Adrenal gland (tissue), 12 donors: ENCODE results near the gene TGOLN2. TPM values are rescaled to one million over a fixed set of nuclear protein-coding genes. Genes with fewer than 3 reads are reported as not detected.
"Not testable (repeated sequence)": the region's sequence is repeated elsewhere in the genome, so short reads cannot be mapped to it uniquely, and the experiment has no call there.

Experiments used
- DNase-seq, 7 donors: peaks; one replicate each; pipeline ENCODE4 v3.0.0-alpha.2; 2019 to 2020
- H3K27ac ChIP-seq, 5 donors: fragments of 200-600 bp; sonication (generic) in 4 of 5; 1 replicate in 3 of 5; 2 replicates in 2 of 5; pipeline versions ENCODE4 v1.5.1 to v1.8.0; 2016 to 2020; ENCODE audit warnings: mild to moderate bottlenecking in 1 of 5
- H3K27me3 ChIP-seq: fragments of 200-600 bp; 2 replicates; pipeline ENCODE4 v1.8.0; 2021
- H3K36me3 ChIP-seq, 2 donors: fragments of 200-600 bp; replicated peaks in 1 of 2; 1 replicate in 1 of 2; 2 replicates in 1 of 2; pipeline versions ENCODE4 v1.5.1 to v1.8.0; 2018 to 2022
- H3K4me1 ChIP-seq, 2 donors: fragments of 200-600 bp; replicated peaks in 1 of 2; 1 replicate in 1 of 2; 2 replicates in 1 of 2; pipeline versions ENCODE4 v1.5.1 to v1.8.0; 2018 to 2021
- H3K4me3 ChIP-seq, 4 donors: fragments of 200-600 bp; sonication (generic) in 3 of 4; one replicate each; pipeline ENCODE4 v1.5.1; 2016 to 2018
- H3K9me3 ChIP-seq, 3 donors: fragments of 200-600 bp; sonication (generic) in 1 of 3; replicated peaks in 1 of 3; 1 replicate in 2 of 3; 2 replicates in 1 of 3; pipeline versions ENCODE4 v1.5.1 to v1.8.0; 2016 to 2021
- CTCF ChIP-seq, 6 experiments: fragments of 450-650 bp in 4 of 6; fragments of 200-600 bp in 2 of 6; sonication (generic) in 1 of 6; IDR thresholded peaks; 1 replicate in 5 of 6; 2 replicates in 1 of 6; pipeline versions ENCODE4 v1.5.1 to v1.8.0; 2016 to 2021; ENCODE audit warnings: antibody characterized with exemption in 6 of 6, mild to moderate bottlenecking in 2 of 6, moderate library complexity in 1 of 6
- POLR2A ChIP-seq, 2 donors: fragments of 450-650 bp; IDR thresholded peaks; one replicate each; pipeline ENCODE4 v1.6.1; 2017; ENCODE audit warnings: antibody characterized with exemption in 2 of 2, mild to moderate bottlenecking in 2 of 2, moderate library complexity in 1 of 2
- WGBS, 4 donors: extraction: QIAGEN DNeasy Blood & Tissue Kit in 2 of 4; methylation state at CpG; one replicate each; pipeline versions ENCODE4 v1.1.5 to v1.1.7; 2013 to 2017; 5-methylcytosine and 5-hydroxymethylcytosine counted together
- intact Hi-C, 2 donors: fragments of 100-400 bp; cut with DNase I; formaldehyde crosslinking; loops; one replicate each; pipeline versions ENCODE4 v1.14.1 to v1.15.0; 2022 to 2023
- polyA plus RNA-seq, 3 donors: library from polyadenylated mRNA; stranded (reverse); fragments of 200-250 nt in 2 of 3; fragments of 350-450 nt in 1 of 3; fragmentation: Illumina TruSeq in 1 of 3; extraction: RNeasy Lipid Tissue Mini Kit (QIAGEN cat#74804) in 1 of 3; gene quantifications; one replicate each; pipeline ENCODE4 v1.2.3, GENCODE V29; 2013 to 2014
- total RNA-seq, 9 donors: library from RNA; depleted of rRNA in 4 of 9; stranded (reverse); fragments of >200 nt in 4 of 9; fragments of 120-200 nt in 1 of 9; fragmentation: NEBNext Ultra II Directional in 1 of 9; extraction: Animal tissue kit (Norgen Biotek cat#: 25700) in 1 of 9; gene quantifications; one replicate each; pipeline versions ENCODE4 v1.1.0 to v1.2.4, GENCODE V29; 2013 to 2023
- donor health status: healthy with polysubstance abuse.
- donor health status: Bipolar disorder and iron deficiency.
- donor health status: DM: yes; HTN: yes; CAD: no.
- donor health status: DM: no; HTN: no; CAD: no.
- donor health status: DM: no; HTN: no; CAD: no.
- donor health status: DM: yes; HTN: yes; CAD: no.

TGOLN2 gene
- total and polyA plus RNA-seq, 12 donors: 14.8 to 186 (median 140) TPM

- Histone ChIP-seq H3K27ac (no peak overlapping the region), H3K4me3 (no peak overlapping the region), H3K27me3 (no peaks in the 10 kb centered on the region), H3K4me1 (no peaks in the 10 kb centered on the region), H3K9me3 (no peaks in the 10 kb centered on the region), H3K36me3 (peaks cover 0 to 37% of the 10 kb centered on the region in 2 donors)
- DNase-seq: no peak
- intact Hi-C loops: loop anchor here in 1 of 2 donors (2.0 kb wide), 1 partner anchor 25 kb away; no protein-coding TSS in a partner anchor
- WGBS, 4 donors: 85 to 93% (median 92%) methylated on average over 3 of the region's 3 CpGs
- TF ChIP-seq CTCF (IDR thresholded peaks at IDR 0.05) (no peak), POLR2A (IDR thresholded peaks at IDR 0.05) (no peak)
Measured at GRCh38 chr2:85342156-85342555, 14.4 kb upstream of the TGOLN2 start.

GRCh38 chr2:85341269-85342029 is 13.7 kb upstream of the TGOLN2 start:
- DNase-seq: no peak
- no peaks in the 10 kb centered on the region for H3K27me3 ChIP-seq
- intact Hi-C loops: loop anchor here in 1 of 2 donors (2.0 kb wide), 1 partner anchor 25 kb away; no protein-coding TSS in a partner anchor
- no peak overlapping the region for H3K27ac ChIP-seq
- no peaks in the 10 kb centered on the region for H3K4me1 ChIP-seq
- no peaks in the 10 kb centered on the region for H3K9me3 ChIP-seq
- TF ChIP-seq POLR2A (IDR thresholded peaks at IDR 0.05) (no peak), CTCF (IDR thresholded peaks at IDR 0.05) (no peak)
- H3K4me3 ChIP-seq: no peak overlapping the region
- WGBS, 4 donors: 91 to 96% (median 94%) methylated on average over 12 to 30 of the region's 30 CpGs
- peaks cover 0 to 31% of the 10 kb centered on the region in 2 donors for H3K36me3 ChIP-seq

GRCh38 chr2:85340034-85340892 is 12.5 kb upstream of the TGOLN2 start:
- no peak overlapping the region for H3K27ac ChIP-seq
- H3K9me3 ChIP-seq: no peaks in the 10 kb centered on the region
- H3K36me3 ChIP-seq: peaks cover 0 to 19% of the 10 kb centered on the region in 2 donors
- intact Hi-C loops: no loop called here
- peak in 1 of 7 donors; percentile 23 for DNase-seq
- H3K4me1 ChIP-seq: no peaks in the 10 kb centered on the region
- WGBS, 4 donors: 41 to 54% (median 48%) methylated on average over 13 of the region's 13 CpGs
- H3K27me3 ChIP-seq: no peaks in the 10 kb centered on the region
- TF ChIP-seq CTCF (IDR thresholded peaks at IDR 0.05): no peak
- TF ChIP-seq POLR2A (IDR thresholded peaks at IDR 0.05): no peak
- H3K4me3 ChIP-seq: no peak overlapping the region

- Histone ChIP-seq H3K9me3 (no peaks in the 10 kb centered on the region), H3K4me1 (no peaks in the 10 kb centered on the region), H3K36me3 (no peaks in the 10 kb centered on the region), H3K4me3 (no peak overlapping the region), H3K27me3 (no peaks in the 10 kb centered on the region), H3K27ac (no peak overlapping the region)
- intact Hi-C loops: no loop called here
- 48 to 79% (median 57%) methylated on average over 2 of the region's 2 CpGs for WGBS, 4 donors
- TF ChIP-seq CTCF (IDR thresholded peaks at IDR 0.05) (no peak), POLR2A (IDR thresholded peaks at IDR 0.05) (no peak)
- no peak for DNase-seq
Measured at GRCh38 chr2:85334928-85335327, 7.1 kb upstream of the TGOLN2 start.

- H3K9me3 ChIP-seq, intact Hi-C loops, H3K27ac ChIP-seq, H3K4me3 ChIP-seq, H3K36me3 ChIP-seq, H3K4me1 ChIP-seq, DNase-seq, H3K27me3 ChIP-seq: not testable (repeated sequence)
- 90 to 98% (median 92%) methylated on average over 3 to 4 of the region's 4 CpGs for WGBS, 4 donors
Measured at GRCh38 chr2:85333877-85334276, 6.1 kb upstream of the TGOLN2 start.
